Spleen (tissue), 11 donors: ENCODE data around the gene IRAK1. TPM values are rescaled to one million over a fixed set of nuclear protein-coding genes. Genes with fewer than 3 reads are reported as not detected.

Source experiments
- DNase-seq: peaks from one replicate; pipeline ENCODE4 v3.0.0-alpha.2; 2020
- H3K27ac ChIP-seq, 8 donors: fragments of 200-600 bp; sonication (generic) in 7 of 8; 1 replicate in 4 of 8; 2 replicates in 4 of 8; pipeline versions ENCODE4 v1.5.0 to v1.8.0; 2016 to 2021; ENCODE audit warnings: inconsistent platforms in 4 of 8, mild to moderate bottlenecking in 4 of 8, moderate library complexity in 1 of 8
- H3K27me3 ChIP-seq, 7 donors: fragments of 200-600 bp; sonication (generic) in 6 of 7; replicated peaks in 1 of 7; 1 replicate in 4 of 7; 2 replicates in 3 of 7; pipeline versions ENCODE4 v1.5.0 to v1.8.0; 2016 to 2021; ENCODE audit warnings: inconsistent platforms in 3 of 7, mild to moderate bottlenecking in 1 of 7
- H3K36me3 ChIP-seq, 6 donors: fragments of 200-600 bp; sonication (generic) in 5 of 6; 1 replicate in 4 of 6; 2 replicates in 2 of 6; pipeline versions ENCODE4 v1.5.0 to v1.8.0; 2016 to 2021; ENCODE audit warnings: inconsistent platforms in 2 of 6
- H3K4me1 ChIP-seq, 6 donors: fragments of 200-600 bp; sonication (generic) in 5 of 6; 1 replicate in 3 of 6; 2 replicates in 3 of 6; pipeline versions ENCODE4 v1.5.0 to v1.8.0; 2016 to 2021; ENCODE audit warnings: inconsistent platforms in 3 of 6
- H3K4me3 ChIP-seq, 8 donors: fragments of 200-600 bp; sonication (generic) in 7 of 8; 1 replicate in 4 of 8; 2 replicates in 4 of 8; pipeline versions ENCODE4 v1.5.0 to v1.8.0; 2016 to 2021; ENCODE audit warnings: inconsistent platforms in 4 of 8, mild to moderate bottlenecking in 4 of 8, moderate library complexity in 2 of 8
- H3K9me3 ChIP-seq, 8 donors: fragments of 200-600 bp; sonication (generic) in 7 of 8; 1 replicate in 4 of 8; 2 replicates in 4 of 8; pipeline versions ENCODE4 v1.5.0 to v1.8.0; 2016 to 2021; ENCODE audit warnings: inconsistent platforms in 4 of 8
- CTCF ChIP-seq, 11 experiments: fragments of 200-600 bp in 7 of 11; fragments of 450-650 bp in 4 of 11; sonication (generic) in 4 of 11; IDR thresholded peaks in 8 of 11; conservative IDR thresholded peaks in 3 of 11; 1 replicate in 7 of 11; 2 replicates in 4 of 11; pipeline versions ENCODE4 v1.4.0 to v1.8.0; 2016 to 2021; ENCODE audit warnings: antibody characterized with exemption in 11 of 11, inconsistent platforms in 4 of 11, mild to moderate bottlenecking in 1 of 11
- POLR2A ChIP-seq, 3 donors: fragments of 450-650 bp; IDR thresholded peaks; one replicate each; pipeline ENCODE4 v1.5.1; 2017; ENCODE audit warnings: antibody characterized with exemption in 3 of 3, mild to moderate bottlenecking in 1 of 3
- POLR2AphosphoS5 ChIP-seq, 3 donors: sonication (generic); formaldehyde crosslinking; IDR thresholded peaks; one replicate each; pipeline ENCODE4 v1.5.1; 2017; ENCODE audit warnings: antibody characterized with exemption in 3 of 3
- WGBS, 5 donors: extraction: QIAGEN DNeasy Blood & Tissue Kit in 3 of 5; methylation state at CpG; one replicate each; pipeline versions ENCODE4 v1.1.5 to v1.1.7; 2013 to 2018; 5-methylcytosine and 5-hydroxymethylcytosine counted together
- intact Hi-C: fragments of 100-400 bp; cut with DNase I; formaldehyde crosslinking; loops from one replicate; pipeline ENCODE4 v1.15.0; 2023; ENCODE audit warnings: low total_unique reads
- polyA plus RNA-seq, 3 donors: library from polyadenylated mRNA; stranded (reverse); fragments of 200-250 nt; gene quantifications; one replicate each; pipeline ENCODE4 v1.2.1, GENCODE V29; 2013
- total RNA-seq, 7 donors: library from RNA; depleted of rRNA in 3 of 7; stranded (reverse); fragments of >200 nt in 3 of 7; fragmentation: NEBNext Ultra II Directional in 4 of 7; extraction: Animal tissue kit (Norgen Biotek cat#: 25700) in 4 of 7; gene quantifications; one replicate each; pipeline versions ENCODE4 v1.1.0 to v1.2.1, GENCODE V29; 2016 to 2021
- donor health status: healthy with polysubstance abuse.
- donor health status: DM: no; HTN: no; CAD: no; lungs with moderate emphysema.
- donor health status: DM: no; HTN: no; CAD: no.
- donor health status: Bipolar disorder and iron deficiency.
- donor health status: healthy.
- donor health status: DM: no; HTN: no; CAD: no.
- donor health status: DM: yes; HTN: yes; CAD: no.

The IRAK1 gene
- total and polyA plus RNA-seq, 10 donors, result 46.4 to 118 (median 90.0) TPM

- peaks cover 0 to 85% (median 27%) of the 10 kb centered on the region in 6 donors for H3K36me3 ChIP-seq
- TF ChIP-seq POLR2A (IDR thresholded peaks at IDR 0.05) (no peak), POLR2AphosphoS5 (IDR thresholded peaks at IDR 0.05) (peak in 1 of 3 donors; percentile 47), CTCF (IDR thresholded peaks at IDR 0.05 in 8 of 11, conservative IDR thresholded peaks at IDR 0.05 in 3 of 11) (no peak)
- peak; percentile 45 for DNase-seq
- peaks cover 0 to 15% (median 4%) of the 10 kb centered on the region in 6 donors for H3K4me1 ChIP-seq
- intact Hi-C loops, result no loop called here
- peaks cover 0 to 4% (median 0%) of the 10 kb centered on the region in 7 donors for H3K27me3 ChIP-seq
- no peaks in the 10 kb centered on the region for H3K9me3 ChIP-seq
- H3K27ac ChIP-seq, result no peak overlapping the region
- 69 to 89% (median 87%) methylated on average over 10 to 11 of the region's 11 CpGs for WGBS, 5 donors
- no peak overlapping the region for H3K4me3 ChIP-seq
These were observed 12.5 kb upstream of the IRAK1 start for GRCh38 chrX:154032160-154032559.

- peaks cover 0 to 93% (median 28%) of the 10 kb centered on the region in 6 donors for H3K36me3 ChIP-seq
- intact Hi-C loops, result no loop called here
- WGBS, 5 donors, result 86 to 98% (median 94%) methylated on average over 20 to 29 of the region's 29 CpGs
These were observed 11.1 kb upstream of the IRAK1 start for GRCh38 chrX:154030715-154031305.

GRCh38 chrX:154030266-154030665 lies 10.6 kb upstream of the IRAK1 start:
- H3K36me3 ChIP-seq, result peaks cover 0 to 93% (median 28%) of the 10 kb centered on the region in 6 donors
- H3K4me1 ChIP-seq, result peaks cover 0 to 15% (median 4%) of the 10 kb centered on the region in 6 donors
- peaks cover 0 to 4% (median 0%) of the 10 kb centered on the region in 7 donors for H3K27me3 ChIP-seq
- intact Hi-C loops, result no loop called here
- H3K9me3 ChIP-seq, result no peaks in the 10 kb centered on the region
- no peak overlapping the region for H3K4me3 ChIP-seq
- no peak overlapping the region for H3K27ac ChIP-seq
- WGBS, 5 donors, result 85 to 97% (median 95%) methylated on average over 10 to 20 of the region's 20 CpGs
- no peak for DNase-seq
- TF ChIP-seq POLR2A (IDR thresholded peaks at IDR 0.05) (no peak), POLR2AphosphoS5 (IDR thresholded peaks at IDR 0.05) (peak in 1 of 3 donors; percentile 48), CTCF (IDR thresholded peaks at IDR 0.05 in 8 of 11, conservative IDR thresholded peaks at IDR 0.05 in 3 of 11) (no peak)

More at GRCh38 chrX:154030715-154031305, 11.1 kb upstream of the IRAK1 start:
- H3K27ac ChIP-seq, result no peak overlapping the region
- TF ChIP-seq POLR2AphosphoS5 (IDR thresholded peaks at IDR 0.05) (no peak), CTCF (IDR thresholded peaks at IDR 0.05 in 8 of 11, conservative IDR thresholded peaks at IDR 0.05 in 3 of 11) (no peak), POLR2A (IDR thresholded peaks at IDR 0.05) (no peak)
- no peak overlapping the region for H3K4me3 ChIP-seq
- no peaks in the 10 kb centered on the region for H3K9me3 ChIP-seq
- H3K27me3 ChIP-seq, result peaks cover 0 to 4% (median 0%) of the 10 kb centered on the region in 7 donors
- H3K4me1 ChIP-seq, result peaks cover 0 to 15% (median 4%) of the 10 kb centered on the region in 6 donors
- peak; percentile 71 for DNase-seq

GRCh38 chrX:154029439-154029838 lies 9.7 kb upstream of the IRAK1 start:
- intact Hi-C loops, result no loop called here
- H3K9me3 ChIP-seq, result no peaks in the 10 kb centered on the region
- 81 to 93% (median 87%) methylated on average over 5 to 8 of the region's 8 CpGs for WGBS, 5 donors
- H3K4me1 ChIP-seq, result peaks cover 0 to 15% (median 6%) of the 10 kb centered on the region in 6 donors
- TF ChIP-seq POLR2AphosphoS5 (IDR thresholded peaks at IDR 0.05) (peak; percentile 20 to 45 (median 25)), CTCF (IDR thresholded peaks at IDR 0.05 in 8 of 11, conservative IDR thresholded peaks at IDR 0.05 in 3 of 11) (no peak)
- peaks cover 0 to 90% (median 28%) of the 10 kb centered on the region in 6 donors for H3K36me3 ChIP-seq
- no peak overlapping the region for H3K4me3 ChIP-seq
- H3K27ac ChIP-seq, result peak overlapping the region in 2 of 8 donors; percentile 2 to 21
- peak; percentile 74 for DNase-seq
- H3K27me3 ChIP-seq, result peaks cover 0 to 4% (median 0%) of the 10 kb centered on the region in 7 donors
